ENCODE data around the gene PRRT1.

Gene PRRT1

GRCh38 chr6:32131439-32131948 lies 20.2 kb downstream of the PRRT1 start:
- Histone ChIP-seq H4K20me1 (ENCODE audit: insufficient read depth, low read length) (no peaks in the 10 kb centered on the region), H3K9ac (ENCODE audit: low read depth, low read length) (no peak overlapping the region), H3K36me3 (ENCODE audit: insufficient read depth, low read length) (peaks cover 12% of the 10 kb centered on the region), H3K9me3 (ENCODE audit: insufficient read depth, low read length, severe bottlenecking) (no peaks in the 10 kb centered on the region), H2AFZ (ENCODE audit: low read depth, low read length) (no peak overlapping the region), H3K4me1 (ENCODE audit: insufficient read depth, low read length) (peaks cover 32% of the 10 kb centered on the region), H3K79me2 (ENCODE audit: insufficient read depth, low read length) (peaks cover 31% of the 10 kb centered on the region), H3K27ac (ENCODE audit: low read length) (no peak overlapping the region), H3K4me2 (ENCODE audit: insufficient read depth, low read length) (no peak overlapping the region), H3K27me3 (ENCODE audit: insufficient read depth, low read length, poor library complexity) (no peaks in the 10 kb centered on the region), H3K4me3 (ENCODE audit: low read depth in 1 of 2, low read length in 2 of 2) (no peak overlapping the region)
- no peak for TF ChIP-seq EZH2 (IDR thresholded peaks at IDR 0.05; ENCODE audit: borderline replicate concordance, low read depth, low read length, severe bottlenecking)
- TF ChIP-seq, protein P1, sequence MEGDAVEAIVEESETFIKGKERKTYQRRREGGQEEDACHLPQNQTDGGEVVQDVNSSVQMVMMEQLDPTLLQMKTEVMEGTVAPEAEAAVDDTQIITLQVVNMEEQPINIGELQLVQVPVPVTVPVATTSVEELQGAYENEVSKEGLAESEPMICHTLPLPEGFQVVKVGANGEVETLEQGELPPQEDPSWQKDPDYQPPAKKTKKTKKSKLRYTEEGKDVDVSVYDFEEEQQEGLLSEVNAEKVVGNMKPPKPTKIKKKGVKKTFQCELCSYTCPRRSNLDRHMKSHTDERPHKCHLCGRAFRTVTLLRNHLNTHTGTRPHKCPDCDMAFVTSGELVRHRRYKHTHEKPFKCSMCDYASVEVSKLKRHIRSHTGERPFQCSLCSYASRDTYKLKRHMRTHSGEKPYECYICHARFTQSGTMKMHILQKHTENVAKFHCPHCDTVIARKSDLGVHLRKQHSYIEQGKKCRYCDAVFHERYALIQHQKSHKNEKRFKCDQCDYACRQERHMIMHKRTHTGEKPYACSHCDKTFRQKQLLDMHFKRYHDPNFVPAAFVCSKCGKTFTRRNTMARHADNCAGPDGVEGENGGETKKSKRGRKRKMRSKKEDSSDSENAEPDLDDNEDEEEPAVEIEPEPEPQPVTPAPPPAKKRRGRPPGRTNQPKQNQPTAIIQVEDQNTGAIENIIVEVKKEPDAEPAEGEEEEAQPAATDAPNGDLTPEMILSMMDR (IDR thresholded peaks at IDR 0.05; ENCODE audit: borderline replicate concordance, extremely low read depth, low read length, poor library complexity, severe bottlenecking), result no peak
- no peak for ATAC-seq (ENCODE audit: insufficient read depth, low read depth)
- DNase-seq, result no peak

GRCh38 chr6:32129297-32130088 lies 22.2 kb downstream of the PRRT1 start:
- peak overlapping the region; percentile 63 for H3K9ac ChIP-seq (ENCODE audit: low read depth, low read length)
- H3K4me2 ChIP-seq (ENCODE audit: insufficient read depth, low read length), result peak overlapping the region; percentile 93
- no peaks in the 10 kb centered on the region for H3K9me3 ChIP-seq (ENCODE audit: insufficient read depth, low read length, severe bottlenecking)
- H3K36me3 ChIP-seq (ENCODE audit: insufficient read depth, low read length), result peaks cover 30% of the 10 kb centered on the region
- H2AFZ ChIP-seq (ENCODE audit: low read depth, low read length), result peak overlapping the region; percentile 60
- H3K4me3 ChIP-seq (ENCODE audit: low read depth in 1 of 2, low read length in 2 of 2), result peak overlapping the region; percentile 62 to 91; a peak in 3 of 4 replicates
- TF ChIP-seq, protein P1 (IDR thresholded peaks at IDR 0.05; ENCODE audit: borderline replicate concordance, extremely low read depth, low read length, poor library complexity, severe bottlenecking), result no peak
- no peak for TF ChIP-seq EZH2 (IDR thresholded peaks at IDR 0.05; ENCODE audit: borderline replicate concordance, low read depth, low read length, severe bottlenecking)
- peak overlapping the region; percentile 73 for H3K27ac ChIP-seq (ENCODE audit: low read length)
- no peaks in the 10 kb centered on the region for H4K20me1 ChIP-seq (ENCODE audit: insufficient read depth, low read length)
- no peaks in the 10 kb centered on the region for H3K27me3 ChIP-seq (ENCODE audit: insufficient read depth, low read length, poor library complexity)
- DNase-seq (no peak), ATAC-seq (ENCODE audit: insufficient read depth, low read depth) (no peak)
- peaks cover 42% of the 10 kb centered on the region for H3K79me2 ChIP-seq (ENCODE audit: insufficient read depth, low read length)
- H3K4me1 ChIP-seq (ENCODE audit: insufficient read depth, low read length), result peaks cover 40% of the 10 kb centered on the region

DNA sequence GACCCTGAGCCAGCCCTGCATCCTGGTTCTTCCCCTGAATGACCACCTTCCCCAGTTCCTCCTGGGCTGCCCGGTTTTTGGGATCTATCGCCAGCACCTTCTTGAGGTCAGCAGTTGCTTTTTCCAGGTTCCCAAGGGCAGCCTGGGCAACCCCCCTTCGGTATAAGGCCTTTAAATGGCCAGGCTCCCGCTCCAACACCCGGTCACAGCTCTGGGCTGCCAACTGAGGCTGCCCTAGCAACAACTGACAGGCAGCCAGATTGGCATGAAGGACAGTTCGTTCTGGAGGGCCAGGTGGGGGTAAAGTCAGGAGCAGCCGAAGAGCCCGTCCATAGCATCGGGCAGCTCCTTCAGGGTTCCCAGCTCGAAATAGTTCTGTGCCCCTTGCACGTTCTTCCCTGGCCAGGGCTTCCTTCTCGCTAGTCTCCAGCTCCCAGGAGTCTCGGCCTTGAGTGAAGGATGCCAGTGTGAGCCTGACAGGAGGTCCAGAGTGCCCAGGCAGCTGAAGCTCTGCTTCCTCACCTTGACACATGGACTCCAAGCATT lies 22.9 kb downstream of the PRRT1 start:
- Histone ChIP-seq H3K27ac (ENCODE audit: low read length) (peak overlapping the region; percentile 69), H3K4me3 (ENCODE audit: low read depth in 1 of 2, low read length in 2 of 2) (peak overlapping the region; percentile 62 to 91; a peak in 3 of 4 replicates), H3K36me3 (ENCODE audit: insufficient read depth, low read length) (peaks cover 37% of the 10 kb centered on the region), H3K4me2 (ENCODE audit: insufficient read depth, low read length) (peak overlapping the region; percentile 93), H4K20me1 (ENCODE audit: insufficient read depth, low read length) (no peaks in the 10 kb centered on the region), H3K9ac (ENCODE audit: low read depth, low read length) (peak overlapping the region; percentile 63), H3K4me1 (ENCODE audit: insufficient read depth, low read length) (peaks cover 40% of the 10 kb centered on the region), H3K79me2 (ENCODE audit: insufficient read depth, low read length) (peaks cover 42% of the 10 kb centered on the region), H3K27me3 (ENCODE audit: insufficient read depth, low read length, poor library complexity) (no peaks in the 10 kb centered on the region), H3K9me3 (ENCODE audit: insufficient read depth, low read length, severe bottlenecking) (no peaks in the 10 kb centered on the region), H2AFZ (ENCODE audit: low read depth, low read length) (peak overlapping the region; percentile 74)
- DNase-seq (no peak), ATAC-seq (ENCODE audit: insufficient read depth, low read depth) (no peak)
- no peak for TF ChIP-seq EZH2 (IDR thresholded peaks at IDR 0.05; ENCODE audit: borderline replicate concordance, low read depth, low read length, severe bottlenecking)
- TF ChIP-seq, protein P1 (IDR thresholded peaks at IDR 0.05; ENCODE audit: borderline replicate concordance, extremely low read depth, low read length, poor library complexity, severe bottlenecking), result no peak

Data from DND-41 (cell line).